Chondrocyte (in vitro differentiated cells): ENCODE data around the gene ZDHHC14. TPM values are rescaled to one million over a fixed set of nuclear protein-coding genes. Genes with fewer than 3 reads are reported as not detected.

Source experiments
- DNase-seq: peaks from one replicate; pipeline ENCODE4 v3.0.0; 2021; ENCODE audit warnings: mixed read lengths, low spot score
- H3K27ac Mint-ChIP-seq: one replicate; pipeline ENCODE4 v1.8.0; 2021; ENCODE audit warnings: mild to moderate bottlenecking, moderate library complexity, mixed read lengths; ENCODE audit not compliant: unreplicated experiment
- H3K27me3 Mint-ChIP-seq: 2 replicates; pipeline ENCODE4 v1.8.0; 2021; ENCODE audit warnings: low read depth, mixed read lengths
- H3K36me3 Mint-ChIP-seq: 2 replicates; pipeline ENCODE4 v1.8.0; 2021; ENCODE audit warnings: low read depth, mixed read lengths
- H3K4me1 Mint-ChIP-seq: 2 replicates; pipeline ENCODE4 v1.8.0; 2021; ENCODE audit warnings: low read depth, mild to moderate bottlenecking, mixed read lengths
- H3K4me3 Mint-ChIP-seq: one replicate; pipeline ENCODE4 v1.8.0; 2021; ENCODE audit warnings: mild to moderate bottlenecking, moderate library complexity, mixed read lengths; ENCODE audit not compliant: unreplicated experiment
- H3K9me3 Mint-ChIP-seq: 2 replicates; pipeline ENCODE4 v1.8.0; 2021; ENCODE audit warnings: low read depth, mixed read lengths
- CTCF ChIP-seq: fragments of 200-600 bp; sonication (generic); IDR thresholded peaks from 2 replicates; pipeline ENCODE4 v1.5.0; 2021; ENCODE audit warnings: antibody characterized with exemption, mild to moderate bottlenecking, moderate library complexity
- total RNA-seq: library from RNA; stranded (reverse); gene quantifications from 3 replicates; pipeline ENCODE4 v1.2.1, GENCODE V29; 2021

The ZDHHC14 gene
- total RNA-seq, 1 donor from 2014 or later = 8.4 TPM

- no peak for TF ChIP-seq CTCF
- peaks cover 7% of the 10 kb centered on the region for H3K4me1 Mint-ChIP-seq
- no peak overlapping the region for H3K4me3 Mint-ChIP-seq
- peaks cover 11% of the 10 kb centered on the region for H3K36me3 Mint-ChIP-seq
- DNase-seq = no peak
- H3K27ac Mint-ChIP-seq = no peak overlapping the region
- H3K27me3 Mint-ChIP-seq = no peaks in the 10 kb centered on the region
- H3K9me3 Mint-ChIP-seq = peaks cover 32% of the 10 kb centered on the region
Measured at GRCh38 chr6:157505912-157506491, 125.0 kb downstream of the ZDHHC14 start.

DNA sequence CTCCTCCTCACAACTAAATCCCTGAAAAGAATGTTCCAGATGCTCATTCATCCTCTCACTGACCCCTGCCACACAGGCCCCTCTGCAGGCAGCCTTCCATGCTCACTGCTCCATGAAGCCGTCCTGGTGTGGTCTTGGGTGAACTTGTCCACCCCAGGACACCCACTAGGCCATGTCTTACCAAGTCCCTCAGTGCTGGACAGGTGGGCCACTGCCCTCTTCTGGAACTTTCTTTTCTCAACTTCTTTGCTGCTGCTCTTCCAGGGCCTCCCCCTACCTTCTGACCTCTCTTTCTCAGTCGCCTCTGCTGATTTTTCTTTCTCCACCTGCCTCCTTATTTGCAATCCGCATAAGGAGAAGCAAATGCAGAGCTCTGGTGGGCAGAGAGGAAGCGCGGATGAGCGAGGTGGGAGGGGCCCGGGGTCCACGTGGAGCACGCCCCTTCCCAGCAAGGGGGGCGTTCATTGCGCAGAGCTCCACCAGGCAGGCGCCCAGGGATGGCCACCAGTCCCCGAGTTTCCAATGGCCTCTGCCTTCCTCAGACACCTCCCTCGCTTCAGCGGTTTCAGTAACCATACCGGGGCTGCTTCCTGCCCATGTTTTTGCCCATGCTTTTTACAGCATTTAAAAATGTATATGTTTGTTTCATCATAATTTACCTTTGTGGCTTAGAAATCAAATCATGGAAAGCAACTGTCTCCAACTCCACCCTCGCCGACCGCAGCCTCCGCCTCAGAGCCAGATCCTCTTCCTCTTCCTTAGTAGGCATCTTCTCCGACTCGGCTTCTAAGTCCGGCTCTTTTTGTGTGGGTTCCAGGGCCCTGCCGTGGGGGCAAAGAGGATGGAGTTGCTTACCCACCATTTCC, 129.6 kb downstream of the ZDHHC14 start:
- Mint-ChIP-seq H3K27me3 (no peaks in the 10 kb centered on the region), H3K4me3 (no peak overlapping the region), H3K9me3 (peaks cover 26% of the 10 kb centered on the region), H3K36me3 (peaks cover 7% of the 10 kb centered on the region), H3K4me1 (peaks cover 8% of the 10 kb centered on the region), H3K27ac (no peak overlapping the region)
- DNase-seq = no peak
- TF ChIP-seq CTCF = no peak

DNA sequence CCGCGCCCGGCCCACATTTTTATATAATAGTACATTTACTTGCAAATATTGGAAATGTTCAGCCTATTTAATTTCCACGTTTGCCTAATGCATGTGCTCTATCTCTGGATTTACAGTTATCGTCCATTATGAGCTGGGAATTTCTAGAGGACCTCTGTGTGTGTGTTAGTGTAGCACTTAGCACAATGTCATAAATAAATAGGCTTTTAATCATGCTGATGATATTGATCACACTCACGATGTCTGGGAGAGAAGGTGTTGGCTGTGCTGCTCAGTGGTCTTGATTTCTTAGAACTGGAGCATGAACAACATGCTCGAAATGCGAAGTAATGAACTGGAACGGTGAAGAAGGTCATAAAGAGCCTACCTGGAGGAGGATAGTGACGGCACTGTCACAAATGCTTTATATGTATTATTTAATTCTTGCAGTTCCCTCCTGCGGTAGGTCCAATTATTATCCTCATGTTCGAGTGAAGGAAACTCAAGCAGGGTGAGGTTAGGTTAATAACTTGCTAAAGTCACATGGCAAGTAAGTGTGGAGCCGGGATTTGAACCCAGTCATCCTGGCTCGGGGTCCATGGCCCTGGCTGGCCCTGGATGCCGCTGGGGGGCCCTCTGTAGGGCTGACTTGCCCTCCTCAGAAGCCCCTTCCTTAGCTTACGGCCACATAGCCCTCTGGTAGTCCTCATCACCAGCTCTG, 130.8 kb downstream of the ZDHHC14 start:
- TF ChIP-seq CTCF = no peak
- H3K4me3 Mint-ChIP-seq = no peak overlapping the region
- no peaks in the 10 kb centered on the region for H3K27me3 Mint-ChIP-seq
- H3K4me1 Mint-ChIP-seq = peaks cover 11% of the 10 kb centered on the region
- no peak overlapping the region for H3K27ac Mint-ChIP-seq
- no peak for DNase-seq
- peaks cover 3% of the 10 kb centered on the region for H3K36me3 Mint-ChIP-seq
- H3K9me3 Mint-ChIP-seq = peaks cover 14% of the 10 kb centered on the region

- Mint-ChIP-seq H3K27me3 (no peaks in the 10 kb centered on the region), H3K27ac (no peak overlapping the region), H3K4me1 (peaks cover 11% of the 10 kb centered on the region), H3K9me3 (peaks cover 12% of the 10 kb centered on the region), H3K4me3 (no peak overlapping the region), H3K36me3 (peaks cover 3% of the 10 kb centered on the region)
- no peak for TF ChIP-seq CTCF
- DNase-seq = no peak
Measured at GRCh38 chr6:157512382-157512682, 131.3 kb downstream of the ZDHHC14 start.

DNA sequence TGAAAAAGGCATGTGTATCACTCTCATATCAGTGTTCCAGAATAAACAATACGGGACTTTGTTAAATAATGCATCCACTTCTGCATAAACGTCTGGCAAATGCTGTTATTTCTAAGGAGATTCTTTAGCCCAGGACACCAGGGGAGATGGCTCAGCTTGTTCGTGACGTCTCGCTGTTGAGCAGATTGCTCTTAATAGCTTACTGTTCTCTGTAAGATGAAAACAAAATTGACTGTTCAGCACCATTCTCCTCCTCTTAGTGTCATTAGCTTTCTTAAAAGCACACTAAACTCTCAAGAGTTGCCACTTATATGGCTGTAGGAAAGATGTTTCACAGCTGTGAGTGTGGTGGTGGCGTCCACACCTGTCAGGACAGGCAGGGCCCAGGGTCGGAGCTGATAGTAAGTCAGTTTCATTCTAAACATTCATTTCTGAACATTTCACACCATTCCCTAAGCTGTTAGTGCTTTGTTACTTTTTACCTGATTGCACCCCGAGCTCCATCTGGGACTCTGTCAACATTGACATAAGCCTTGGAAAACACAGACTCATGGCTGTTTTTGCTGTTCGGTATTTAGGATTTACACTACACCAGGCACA, 132.1 kb downstream of the ZDHHC14 start:
- Mint-ChIP-seq H3K9me3 (peaks cover 5% of the 10 kb centered on the region), H3K36me3 (peaks cover 3% of the 10 kb centered on the region), H3K4me1 (peaks cover 11% of the 10 kb centered on the region), H3K4me3 (no peak overlapping the region), H3K27ac (no peak overlapping the region), H3K27me3 (no peaks in the 10 kb centered on the region)
- TF ChIP-seq CTCF = no peak
- DNase-seq = no peak
